ENCODE measurements around the gene UGT8.
"Not testable (repeated sequence)": the region's sequence is repeated elsewhere in the genome, so short reads cannot be mapped to it uniquely, and the experiment has no call there.

Gene UGT8

GRCh38 chr4:114598191-114599121 lies at the start of gene UGT8:
Gene UGT8 (plus strand): TSS chr4:114598807. CDS start chr4:114622881, 24,074 bp downstream.
- DNase-seq: peak; percentile 47 to 68

- DNase-seq: no peak
Measured at GRCh38 chr4:114549638-114550037, 49.0 kb upstream of the UGT8 start.

- no peak for DNase-seq
Measured at GRCh38 chr4:114558446-114559020, 40.1 kb upstream of the UGT8 start.

- no peak for DNase-seq
Measured at GRCh38 chr4:114561590-114561989, 37.0 kb upstream of the UGT8 start.

GRCh38 chr4:114562176-114562904 lies 36.3 kb upstream of the UGT8 start:
- DNase-seq: no peak

- no peak for DNase-seq
Measured at GRCh38 chr4:114563536-114564315, 34.9 kb upstream of the UGT8 start.

- peak; percentile 21 to 58 for DNase-seq
Measured at GRCh38 chr4:114577386-114577785, 21.2 kb upstream of the UGT8 start.

- no peak for DNase-seq
Measured at GRCh38 chr4:114582621-114583020, 16.0 kb upstream of the UGT8 start.

GRCh38 chr4:114588305-114588704 lies 10.3 kb upstream of the UGT8 start:
- no peak for DNase-seq

- DNase-seq: not testable (repeated sequence)
Measured at GRCh38 chr4:114590360-114590759, 8.2 kb upstream of the UGT8 start.

- no peak for DNase-seq
Measured at GRCh38 chr4:114593526-114593925, 5.1 kb upstream of the UGT8 start.

GRCh38 chr4:114595207-114595606 lies 3.4 kb upstream of the UGT8 start:
- no peak for DNase-seq

- no peak for DNase-seq
Measured at GRCh38 chr4:114595921-114596320, 2.7 kb upstream of the UGT8 start.

- no peak for DNase-seq
Measured at GRCh38 chr4:114597410-114598115, 1.0 kb upstream of the UGT8 start.

- DNase-seq: no peak
Measured at GRCh38 chr4:114599231-114599902, 760 bp downstream of the UGT8 start.

- DNase-seq: no peak
Measured at GRCh38 chr4:114599903-114600552, 1.4 kb downstream of the UGT8 start.

GRCh38 chr4:114600672-114601071 lies 2.1 kb downstream of the UGT8 start:
- DNase-seq: no peak

GRCh38 chr4:114601304-114602052 lies 2.9 kb downstream of the UGT8 start:
- no peak for DNase-seq

GRCh38 chr4:114603497-114603896 lies 4.9 kb downstream of the UGT8 start:
- no peak for DNase-seq

GRCh38 chr4:114606245-114606644 lies 7.6 kb downstream of the UGT8 start:
- DNase-seq: no peak
